Activated CD8-positive, alpha-beta memory T cell treated with anti-CD3 and anti-CD28 coated beads for 24 hours (primary cell): ENCODE measurements around the gene SLC17A5.
"Not testable (repeated sequence)": the region's sequence is repeated elsewhere in the genome, so short reads cannot be mapped to it uniquely, and the experiment has no call there.

Source experiments
- DNase-seq: peaks from one replicate; pipeline ENCODE4 v3.0.0-alpha.2; 2020

Gene SLC17A5

DNA sequence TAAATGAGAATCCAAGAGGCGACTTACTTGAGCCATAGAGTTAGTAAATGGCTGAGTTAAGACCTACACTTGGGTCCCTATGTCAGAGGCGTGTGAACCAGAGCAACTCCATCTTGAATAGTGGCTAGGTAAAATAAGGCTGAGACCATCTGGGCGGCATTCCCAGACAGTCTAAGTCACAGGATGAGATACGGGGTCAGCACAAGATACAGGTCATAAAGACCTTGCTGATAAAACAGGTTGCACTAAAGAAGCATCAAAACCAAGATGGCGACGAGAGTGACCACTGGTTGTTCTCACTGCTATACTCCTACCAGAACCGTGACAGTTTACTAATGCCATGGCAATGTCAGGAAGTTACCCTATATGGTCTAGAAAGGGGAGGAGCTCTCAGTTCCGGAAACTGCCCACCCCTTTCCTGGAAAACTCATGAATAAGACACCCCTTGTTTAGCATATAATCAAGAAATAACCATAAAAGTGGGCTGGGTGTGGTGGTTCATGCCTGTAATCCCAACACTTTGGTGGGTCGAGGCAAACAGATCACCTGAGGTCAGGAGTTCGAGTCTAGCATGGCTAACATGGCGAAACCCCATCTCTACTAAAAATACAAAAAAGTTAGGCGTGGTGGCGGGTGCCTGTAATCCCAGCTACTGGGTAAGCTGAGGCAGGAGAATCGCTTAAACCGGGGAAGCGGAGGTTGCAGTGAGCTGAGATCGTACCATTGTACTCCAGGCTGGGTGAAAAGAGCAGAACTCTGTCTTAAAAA lies 89.0 kb downstream of the SLC17A5 start:
- DNase-seq, result no peak

DNA sequence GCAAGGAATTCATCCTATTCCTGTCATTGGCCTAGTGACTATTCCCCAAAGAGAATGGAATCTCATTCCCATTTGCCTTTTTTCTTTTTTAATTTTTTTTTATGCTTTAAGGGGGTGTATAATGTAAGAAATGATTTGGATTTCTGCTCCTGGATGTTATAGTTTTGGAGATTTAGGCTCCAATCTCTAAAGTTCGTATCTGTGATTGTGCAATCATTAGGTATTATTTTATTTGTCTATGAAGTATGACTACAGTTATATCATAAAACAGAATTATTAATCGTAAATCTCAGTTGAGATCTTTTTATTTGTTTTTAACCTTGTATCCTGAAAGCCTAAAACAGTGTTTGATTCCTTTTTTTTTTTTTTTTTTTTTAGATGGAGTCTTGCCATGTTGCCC lies 91.2 kb downstream of the SLC17A5 start:
- DNase-seq, result no peak

DNA sequence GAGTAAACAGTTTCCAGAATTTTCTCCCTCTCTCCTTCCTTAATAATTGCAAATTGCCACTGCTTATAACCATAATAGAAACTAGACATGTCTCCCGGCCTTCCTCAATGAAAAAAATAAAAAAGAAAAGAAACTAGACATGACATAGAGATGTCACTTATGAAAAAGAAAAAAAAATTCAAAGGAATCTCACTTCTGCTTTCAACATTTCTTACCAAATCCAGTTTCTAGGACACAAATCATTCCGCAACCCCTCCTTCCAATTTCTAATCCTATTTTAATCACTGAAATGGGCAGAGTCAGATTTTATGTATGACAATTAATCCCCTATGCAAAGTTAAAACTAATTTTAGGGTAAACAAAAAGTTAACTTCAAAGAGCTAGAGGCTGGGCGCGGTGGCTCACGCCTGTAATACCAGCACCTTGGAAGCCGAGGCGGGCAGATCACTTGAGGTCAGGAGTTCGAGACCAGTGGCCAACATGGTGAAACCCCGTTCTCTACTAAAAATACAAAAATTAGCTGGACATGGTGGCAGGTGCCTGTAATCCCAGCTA lies 92.9 kb downstream of the SLC17A5 start:
- no peak for DNase-seq

DNA sequence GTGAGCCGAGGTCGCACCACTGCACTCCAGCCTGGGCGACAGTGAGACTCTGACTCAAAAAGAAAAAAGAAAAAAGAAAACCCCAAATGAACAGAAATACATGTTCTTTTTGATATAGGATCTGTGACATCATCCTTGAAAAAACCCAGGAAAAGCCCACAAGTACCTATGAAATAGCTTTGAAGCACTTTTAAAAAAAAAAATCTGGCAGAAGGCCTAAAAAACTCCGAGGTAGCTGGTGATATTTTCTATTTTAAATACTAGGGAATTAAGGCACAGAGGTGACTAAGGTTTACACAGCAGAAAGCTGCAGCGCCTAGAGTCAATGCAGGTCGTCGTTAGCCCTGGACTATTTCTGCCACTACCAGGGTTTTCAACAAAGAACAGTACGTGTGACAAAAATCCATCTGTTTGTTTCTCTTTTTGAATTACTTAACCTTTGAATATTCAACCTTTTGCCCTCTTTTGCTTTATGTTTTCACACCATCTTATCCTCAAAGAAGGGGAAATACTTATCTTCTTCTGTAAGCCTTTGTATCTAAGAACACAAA lies 93.5 kb downstream of the SLC17A5 start:
- no peak for DNase-seq

DNA sequence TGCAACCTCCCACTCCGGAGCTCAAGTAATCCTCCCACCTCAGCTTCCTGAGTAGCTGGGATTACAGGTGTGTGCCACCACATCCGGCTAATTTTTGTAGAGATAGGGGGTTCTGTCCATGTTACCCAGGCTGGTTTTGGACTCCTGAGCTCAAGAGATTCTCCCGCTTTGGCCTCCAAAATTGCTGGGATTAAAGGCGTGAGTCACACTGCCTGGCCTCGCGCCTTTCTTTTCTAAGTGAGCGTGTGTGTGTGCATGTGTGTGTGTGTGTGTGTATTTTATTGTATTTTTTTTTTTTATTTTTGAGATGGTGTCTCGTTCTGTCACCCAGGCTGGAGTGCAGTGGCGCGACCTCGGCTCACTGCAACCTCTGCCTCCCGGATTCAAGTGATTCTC lies 94.4 kb downstream of the SLC17A5 start:
- DNase-seq, result not testable (repeated sequence)

DNA sequence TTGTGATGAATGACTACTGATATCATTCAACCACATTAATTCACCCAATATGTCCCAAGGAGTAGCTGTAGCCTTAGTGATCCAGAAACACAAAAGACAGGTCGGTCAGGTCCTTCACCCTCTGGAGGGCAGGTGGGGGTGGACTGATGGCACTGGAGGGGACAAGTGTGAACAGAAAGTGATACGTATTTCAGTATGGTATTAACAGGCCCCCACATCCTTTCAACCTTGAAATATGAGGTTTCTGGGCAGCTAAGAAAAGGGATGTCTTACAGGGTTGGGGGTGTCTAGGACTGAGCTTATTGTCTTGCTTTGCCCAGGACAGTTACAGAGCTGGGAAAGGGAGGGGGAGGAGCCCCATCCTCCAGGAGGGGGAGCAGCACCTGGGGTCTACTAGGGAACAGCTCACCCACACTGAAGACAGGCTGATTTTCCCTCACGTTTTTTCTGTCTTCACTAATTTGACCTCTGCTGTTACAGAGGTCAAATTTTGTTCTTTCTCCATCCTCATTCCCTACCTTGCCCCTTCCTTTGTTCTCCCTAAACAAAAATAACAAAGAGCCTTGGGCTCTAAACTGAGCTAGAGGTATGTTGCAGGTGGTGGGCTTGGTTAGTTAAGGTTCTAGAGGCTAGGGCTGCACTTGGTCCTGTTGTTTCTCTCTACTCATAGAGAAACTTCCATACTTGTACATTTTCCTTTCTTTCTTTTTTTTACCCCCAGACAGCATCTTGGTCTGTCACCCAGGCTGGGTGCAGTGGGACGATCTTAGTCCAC lies 95.0 kb downstream of the SLC17A5 start:
- no peak for DNase-seq

DNA sequence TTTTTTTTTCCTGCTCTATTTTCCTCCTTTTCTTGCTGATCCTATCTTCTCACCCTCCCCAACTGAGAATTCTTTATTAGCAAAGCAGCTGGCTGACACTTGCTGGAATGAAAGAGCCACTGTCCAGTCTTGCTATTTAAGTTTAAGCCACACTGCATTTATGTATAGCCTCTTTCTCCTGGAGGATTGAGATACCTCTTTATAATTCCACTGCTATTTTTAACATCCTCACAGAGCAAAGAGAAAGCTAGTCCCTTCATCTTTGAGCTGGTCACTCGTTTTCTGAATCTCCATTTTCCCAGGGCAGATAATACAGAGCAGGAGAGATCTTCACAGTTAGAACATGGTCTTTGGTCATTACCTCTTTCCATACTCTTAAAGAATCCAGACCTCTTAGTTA lies 97.0 kb downstream of the SLC17A5 start:
- DNase-seq, result no peak

DNA sequence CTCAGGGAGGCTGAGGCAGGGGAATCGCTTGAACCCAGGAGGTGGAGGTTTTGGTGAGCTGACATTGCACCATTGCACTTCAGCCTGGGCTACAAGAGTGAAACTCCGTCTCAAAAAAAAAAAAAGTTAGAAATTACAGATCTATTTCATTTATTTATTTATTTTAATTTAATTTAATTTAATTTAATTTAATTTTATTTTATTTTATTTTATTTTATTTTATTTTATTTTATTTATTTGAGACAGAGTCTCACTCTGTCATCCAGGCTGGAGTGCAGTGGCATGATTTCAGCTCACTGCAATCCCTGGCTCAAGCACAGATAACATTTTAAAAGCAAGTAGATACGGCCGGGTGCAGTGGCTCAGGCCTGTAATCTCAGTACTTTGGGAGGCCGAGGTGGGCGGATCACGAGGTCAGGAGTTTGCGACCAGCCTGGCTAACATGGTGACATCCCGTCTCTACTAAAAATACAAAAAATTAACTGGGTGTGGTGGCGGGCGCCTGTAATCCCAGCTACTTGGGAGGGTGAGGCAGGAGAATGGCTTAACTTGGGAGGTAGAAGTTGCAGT lies 98.3 kb downstream of the SLC17A5 start:
- DNase-seq, result not testable (repeated sequence)

DNA sequence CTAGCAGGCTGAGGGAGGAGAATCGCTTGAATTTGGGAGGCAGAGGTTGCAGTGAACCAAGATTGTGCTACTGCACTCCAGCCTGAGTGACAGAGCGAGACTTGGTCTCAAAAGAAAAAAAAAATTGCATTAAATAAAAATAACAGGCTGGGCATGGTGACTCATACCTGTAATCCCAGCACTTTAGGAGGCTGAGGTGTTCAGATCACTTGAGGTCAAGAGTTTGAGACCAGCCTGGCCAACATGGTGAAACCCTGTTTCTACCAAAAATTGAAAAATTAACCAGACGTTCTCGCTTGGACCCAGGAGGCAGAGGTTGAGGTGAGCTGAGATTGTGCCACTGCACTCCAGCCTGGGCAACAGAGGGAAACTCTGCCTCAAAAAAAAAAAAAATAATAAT lies 102.7 kb downstream of the SLC17A5 start:
- DNase-seq, result not testable (repeated sequence)

DNA sequence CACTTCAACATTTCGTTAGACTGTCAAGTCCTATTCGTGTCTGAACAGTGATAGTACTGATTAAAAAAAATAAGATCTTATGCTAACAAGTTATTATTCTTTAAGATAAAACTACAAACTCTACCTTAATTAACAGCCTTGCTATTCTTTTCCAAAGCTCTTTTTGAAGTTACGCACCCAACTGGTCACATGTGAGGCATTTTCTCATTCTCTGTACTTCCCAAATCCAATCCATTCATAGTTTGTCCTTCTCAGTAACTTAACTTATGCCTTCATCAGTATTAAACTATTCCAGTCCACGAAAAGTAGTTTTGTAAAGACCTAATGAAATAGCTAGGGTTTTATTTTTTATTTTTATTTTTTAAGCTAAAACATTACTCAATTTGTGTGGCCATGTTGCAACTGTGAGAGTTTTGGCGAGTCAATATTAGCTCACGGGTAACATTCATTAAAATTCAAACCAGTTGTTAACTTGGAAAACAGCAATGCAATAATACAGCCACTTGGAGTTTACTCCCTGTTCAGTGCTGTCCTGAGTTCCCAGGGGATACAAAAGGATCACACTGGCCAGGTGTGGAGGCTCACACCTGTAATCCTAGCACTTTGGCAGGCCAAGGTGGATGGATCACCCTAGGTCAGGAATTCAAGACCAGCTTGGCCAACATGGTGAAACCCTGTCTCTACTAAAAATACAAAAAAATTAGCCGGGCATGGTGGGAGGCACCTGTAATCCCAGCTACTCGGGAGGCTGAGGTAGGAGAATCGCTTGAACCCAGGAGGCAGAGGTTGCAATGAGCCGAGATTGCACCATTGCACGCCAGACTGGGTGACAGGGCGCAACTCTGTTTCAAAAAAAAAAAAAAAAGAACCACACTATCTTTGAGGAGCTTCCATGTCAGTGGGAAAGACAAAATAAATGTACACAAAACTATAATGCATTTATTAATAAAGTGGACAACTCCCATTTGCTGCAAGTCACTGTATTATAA lies 105.0 kb downstream of the SLC17A5 start:
- DNase-seq, result no peak

DNA sequence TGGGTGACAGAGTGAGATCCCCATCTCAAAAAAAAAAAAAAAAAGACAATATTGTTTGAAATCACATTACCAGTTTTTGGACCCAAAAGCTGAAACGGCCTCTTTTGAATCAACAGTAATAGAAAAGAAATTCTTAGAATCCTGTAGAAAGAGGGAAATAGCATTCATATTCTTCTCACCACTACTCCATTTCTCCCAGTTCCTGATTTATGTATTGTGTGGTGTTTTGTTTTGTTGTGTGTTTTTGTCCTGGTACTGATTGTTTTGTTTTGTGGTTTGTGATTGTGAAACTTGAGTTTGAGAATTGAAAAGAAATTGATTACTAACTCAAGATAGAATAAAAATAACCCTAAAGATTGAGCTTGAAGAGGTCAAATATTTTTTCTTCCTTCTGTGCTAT lies 106.8 kb downstream of the SLC17A5 start:
- DNase-seq, result no peak
